Gastrocnemius medialis (tissue), 4 donors: Measurements from ENCODE around the gene EEF1A2.

Experiments used
- POLR2A ChIP-seq, 2 donors: fragments of 450-650 bp; IDR thresholded peaks; one replicate each; pipeline ENCODE4 v1.6.1; 2017; ENCODE audit warnings: antibody characterized with exemption in 2 of 2, mild to moderate bottlenecking in 2 of 2, moderate library complexity in 2 of 2
- TF ChIP-seq, protein P1 (sequence below), 5 experiments: fragments of 450-650 bp in 3 of 5; fragments of 200-600 bp in 2 of 5; sonication (generic) in 2 of 5; IDR thresholded peaks in 4 of 5; conservative IDR thresholded peaks in 1 of 5; 1 replicate in 4 of 5; 2 replicates in 1 of 5; pipeline ENCODE4 v1.5.1; 2016 to 2019; ENCODE audit warnings: antibody characterized with exemption in 5 of 5, mild to moderate bottlenecking in 3 of 5, moderate library complexity in 3 of 5

GRCh38 chr20:63525185-63525584 is 26.3 kb upstream of the EEF1A2 start:
- TF ChIP-seq, protein P1, sequence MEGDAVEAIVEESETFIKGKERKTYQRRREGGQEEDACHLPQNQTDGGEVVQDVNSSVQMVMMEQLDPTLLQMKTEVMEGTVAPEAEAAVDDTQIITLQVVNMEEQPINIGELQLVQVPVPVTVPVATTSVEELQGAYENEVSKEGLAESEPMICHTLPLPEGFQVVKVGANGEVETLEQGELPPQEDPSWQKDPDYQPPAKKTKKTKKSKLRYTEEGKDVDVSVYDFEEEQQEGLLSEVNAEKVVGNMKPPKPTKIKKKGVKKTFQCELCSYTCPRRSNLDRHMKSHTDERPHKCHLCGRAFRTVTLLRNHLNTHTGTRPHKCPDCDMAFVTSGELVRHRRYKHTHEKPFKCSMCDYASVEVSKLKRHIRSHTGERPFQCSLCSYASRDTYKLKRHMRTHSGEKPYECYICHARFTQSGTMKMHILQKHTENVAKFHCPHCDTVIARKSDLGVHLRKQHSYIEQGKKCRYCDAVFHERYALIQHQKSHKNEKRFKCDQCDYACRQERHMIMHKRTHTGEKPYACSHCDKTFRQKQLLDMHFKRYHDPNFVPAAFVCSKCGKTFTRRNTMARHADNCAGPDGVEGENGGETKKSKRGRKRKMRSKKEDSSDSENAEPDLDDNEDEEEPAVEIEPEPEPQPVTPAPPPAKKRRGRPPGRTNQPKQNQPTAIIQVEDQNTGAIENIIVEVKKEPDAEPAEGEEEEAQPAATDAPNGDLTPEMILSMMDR (IDR thresholded peaks at IDR 0.05 in 4 of 5, conservative IDR thresholded peaks at IDR 0.05 in 1 of 5), result no peak
- TF ChIP-seq POLR2A (IDR thresholded peaks at IDR 0.05), result no peak
